GM12878 (cell line): ENCODE measurements around the gene NUMBL. TPM values are rescaled to one million over a fixed set of nuclear protein-coding genes. Genes with fewer than 3 reads are reported as not detected.
A peak's percentile ranks its signal among the peaks of the same experiment; 100 is the strongest.

ENCODE experiments used
- ATAC-seq: fragments of 200-7000 bp; cut with Tn5 transposase; 3 replicates; pipeline ENCODE4 v1.9.1; 2020; ENCODE audit warnings: mild to moderate bottlenecking, moderate library complexity
- BruUV-seq: library from RNA; stranded (reverse); fragments of 400-500 nt; replicated peaks from 2 replicates; lab custom pipeline; 2021; lab: Mats Ljungman, UMichigan
- CTCF ChIA-PET: fragments of 300-600 bp; sonication (Branson Sonifier 250); formaldehyde crosslinking; extraction: SDS; loops from one replicate; lab custom pipeline; 2021; ENCODE audit warnings: inconsistent platforms; lab: Yijun Ruan, JAX
- POLR2A ChIA-PET: fragments of 350-600 bp; formaldehyde crosslinking; extraction: SDS; loops from one replicate; lab custom pipeline; 2021; ENCODE audit warnings: inconsistent platforms; lab: Charles Lee
- RAD21 ChIA-PET: fragments of 300-600 bp; sonication (Branson Sonifier 250); formaldehyde crosslinking; loops from one replicate; lab custom pipeline; 2023; ENCODE audit warnings: antibody characterized with exemption; ENCODE audit not compliant: unreplicated experiment; lab: Charles Lee
- SMC1A ChIA-PET: fragments of 300-600 bp; sonication (Branson Sonifier 250); formaldehyde crosslinking; loops from one replicate; lab custom pipeline; 2023; ENCODE audit not compliant: unreplicated experiment, uncharacterized antibody; lab: Charles Lee
- DNase-seq: peaks from one replicate; pipeline ENCODE4 v3.0.0-alpha.2; 2011; ENCODE audit warnings: low read depth, low spot score
- FAIRE-seq: peaks from 3 replicates; lab custom pipeline; 2011; peaks lifted over from hg19 to GRCh38; lab: Jason Lieb, UNC
- H2AFZ ChIP-seq: 2 replicates; pipeline ENCODE4 v1.6.0; 2011; ENCODE audit warnings: low read depth, low read length, control low read depth; ENCODE audit not compliant: control insufficient read depth
- H3K27ac ChIP-seq: 2 replicates; pipeline ENCODE4 v1.5.1; 2011; ENCODE audit warnings: control low read depth; ENCODE audit not compliant: control insufficient read depth, insufficient read depth
- H3K27me3 ChIP-seq, 2 experiments: replicated peaks in 1 of 2; 2 replicates each; pipeline versions ENCODE4 v1.6.0 to v1.6.1; 2011; ENCODE audit warnings: low read length in 1 of 2; ENCODE audit not compliant: control insufficient read depth in 2 of 2, insufficient read depth in 2 of 2
- H3K36me3 ChIP-seq, 2 experiments: 2 replicates each; pipeline ENCODE4 v1.5.1; 2011; ENCODE audit warnings: low read length in 1 of 2; ENCODE audit not compliant: control insufficient read depth in 2 of 2, insufficient read depth in 2 of 2
- H3K4me1 ChIP-seq: 2 replicates; pipeline ENCODE4 v1.6.1; 2011; ENCODE audit warnings: mild to moderate bottlenecking, low read length, moderate library complexity, mixed read lengths; ENCODE audit not compliant: control insufficient read depth, insufficient read depth
- H3K4me2 ChIP-seq: 2 replicates; pipeline ENCODE4 v1.6.0; 2011; ENCODE audit warnings: control low read depth; ENCODE audit not compliant: control insufficient read depth, insufficient read depth
- H3K4me3 ChIP-seq: fragments of 200-600 bp; sonication (generic); 2 replicates; pipeline ENCODE4 v1.5.1; 2016
- H3K79me2 ChIP-seq: 2 replicates; pipeline ENCODE4 v1.6.0; 2011; ENCODE audit warnings: low read length; ENCODE audit not compliant: control insufficient read depth, insufficient read depth
- H3K9ac ChIP-seq: 2 replicates; pipeline ENCODE4 v1.8.0; 2011; ENCODE audit warnings: low read length, control low read depth, mixed read lengths; ENCODE audit not compliant: control insufficient read depth, insufficient read depth
- H3K9me3 ChIP-seq: replicated peaks from 3 replicates; pipeline ENCODE4 v1.5.1; 2011; ENCODE audit warnings: mild to moderate bottlenecking, low read length; ENCODE audit not compliant: control insufficient read depth, insufficient read depth
- H4K20me1 ChIP-seq: 2 replicates; pipeline ENCODE4 v1.6.0; 2011; ENCODE audit not compliant: control insufficient read depth, insufficient read depth
- CBX3 ChIP-seq: fragments of 200-600 bp; sonication (generic); IDR thresholded peaks from 2 replicates; pipeline ENCODE4 v1.6.1; 2016; ENCODE audit warnings: low read depth, borderline replicate concordance
- CHD1 ChIP-seq: IDR thresholded peaks from 2 replicates; pipeline ENCODE4 v1.6.1; 2012; ENCODE audit warnings: low read depth, low read length, improper control_type of control experiment
- CHD2 ChIP-seq: IDR thresholded peaks from 2 replicates; pipeline ENCODE4 v1.6.1; 2011; ENCODE audit warnings: low read depth, low read length, improper control_type of control experiment, borderline replicate concordance
- CREB1 ChIP-seq: IDR thresholded peaks from 2 replicates; pipeline ENCODE4 v1.6.1; 2012; ENCODE audit warnings: low read depth, mild to moderate bottlenecking, inconsistent platforms
- EGR1 ChIP-seq, 2 experiments: IDR thresholded peaks; 1 replicate in 1 of 2; 2 replicates in 1 of 2; pipeline ENCODE4 v1.6.1; 2011 to 2012; ENCODE audit warnings: low read depth in 2 of 2, low read length in 2 of 2, borderline replicate concordance in 1 of 2, mild to moderate bottlenecking in 1 of 2, moderate library complexity in 1 of 2
- HDGF ChIP-seq: fragments of 450-650 bp; IDR thresholded peaks from 2 replicates; pipeline ENCODE4 v1.6.1; 2016; ENCODE audit warnings: antibody characterized with exemption
- NFYB ChIP-seq: IDR thresholded peaks from 2 replicates; pipeline ENCODE4 v1.6.1; 2011; ENCODE audit warnings: low read depth, mild to moderate bottlenecking, low read length, improper control_type of control experiment, moderate library complexity; ENCODE audit not compliant: insufficient read depth
- SMC3 ChIP-seq: IDR thresholded peaks from 2 replicates; pipeline ENCODE4 v1.6.1; 2011; ENCODE audit warnings: low read length, improper control_type of control experiment, borderline replicate concordance
- SREBF1 ChIP-seq: IDR thresholded peaks from 2 replicates; pipeline ENCODE4 v1.6.1; 2012; ENCODE audit warnings: mild to moderate bottlenecking, low read length
- TAF1 ChIP-seq: IDR thresholded peaks from 2 replicates; pipeline ENCODE4 v1.6.1; 2011; ENCODE audit warnings: mild to moderate bottlenecking, low read depth, low read length, borderline replicate concordance
- TCF3 ChIP-seq: IDR thresholded peaks from 2 replicates; pipeline ENCODE4 v1.6.1; 2012; ENCODE audit warnings: low read depth, mild to moderate bottlenecking, low read length, borderline replicate concordance; ENCODE audit not compliant: insufficient read depth
- USF1 ChIP-seq: IDR thresholded peaks from 2 replicates; pipeline ENCODE4 v1.6.1; 2011; ENCODE audit warnings: borderline replicate concordance, low read depth, mild to moderate bottlenecking, moderate library complexity, mixed read lengths, low read length; ENCODE audit not compliant: insufficient read depth; ENCODE audit errors: extremely low read length
- WRNIP1 ChIP-seq: IDR thresholded peaks from 2 replicates; pipeline ENCODE4 v1.6.1; 2011; ENCODE audit warnings: low read depth, low read length, improper control_type of control experiment, borderline replicate concordance
- ZNF274 ChIP-seq: IDR thresholded peaks from one replicate; pipeline ENCODE4 v1.8.0; 2011; ENCODE audit not compliant: insufficient read length, insufficient read depth
- ZSCAN29 ChIP-seq: fragments of 450-650 bp; IDR thresholded peaks from 2 replicates; pipeline ENCODE4 v1.6.1; 2017; ENCODE audit warnings: mild to moderate bottlenecking, moderate library complexity
- ZZZ3 ChIP-seq: IDR thresholded peaks from 2 replicates; pipeline ENCODE4 v1.6.1; 2011; ENCODE audit warnings: low read depth; ENCODE audit not compliant: control insufficient read depth, insufficient read length
- WGBS: methylation state at CpG from one replicate; pipeline ENCODE4 v1.1.6; 2016; ENCODE audit warnings: low lambda C conversion rate; ENCODE audit not compliant: insufficient replicate concordance, insufficient coverage; ENCODE audit errors: missing lambda C conversion rate; 5-methylcytosine and 5-hydroxymethylcytosine counted together
- in situ Hi-C: fragments of 300-500 bp; cut with MboI; formaldehyde crosslinking; loops from 9 replicates; pipeline ENCODE4 v1.14.3; 2018; ENCODE audit warnings: mixed read lengths
- intact Hi-C: fragments of 100-400 bp; cut with micrococcal nuclease; formaldehyde crosslinking; loops from one replicate; pipeline ENCODE4 v1.14.2; 2022; ENCODE audit not compliant: unreplicated experiment
- polyA plus RNA-seq, 11 experiments: library from polyadenylated mRNA; depleted of rRNA in 4 of 11; unstranded in 6 of 11; stranded (reverse) in 5 of 11; fragments of >200 nt; fragmentation: Nextera tagmentation in 4 of 11; fragmentation: Illumina TruSeq in 1 of 11; extraction: Ambion mirVana in 4 of 11; extraction: Trizol in 1 of 11; gene quantifications; 1 replicate in 1 of 11; 2 replicates in 10 of 11; pipeline versions ENCODE4 v1.2.1 to v1.2.3, GENCODE V29; 2011 to 2016; ENCODE audit warnings: inconsistent platforms in 2 of 11, missing spikeins in 2 of 11, low read depth in 1 of 11
- total RNA-seq, 4 experiments: library from RNA; depleted of rRNA in 3 of 4; stranded (reverse); fragments of >200 nt in 3 of 4; fragmentation: Illumina TruSeq in 1 of 4; extraction: Trizol in 1 of 4; gene quantifications; 2 replicates each; pipeline versions ENCODE4 v1.2.1 to v1.2.3, GENCODE V29; 2013 to 2021
- TF ChIP-seq, protein P1 (sequence below): fragments of 450-650 bp; IDR thresholded peaks from 2 replicates; pipeline ENCODE4 v1.6.1; 2017; ENCODE audit warnings: mild to moderate bottlenecking, moderate library complexity

The NUMBL gene
- total and polyA plus RNA-seq, 10 of the 15 experiments (the other 5 are each of a cell fraction or from before 2014, with no cell fraction given), result 0.16 to 9.4 (median 1.9) TPM

DNA sequence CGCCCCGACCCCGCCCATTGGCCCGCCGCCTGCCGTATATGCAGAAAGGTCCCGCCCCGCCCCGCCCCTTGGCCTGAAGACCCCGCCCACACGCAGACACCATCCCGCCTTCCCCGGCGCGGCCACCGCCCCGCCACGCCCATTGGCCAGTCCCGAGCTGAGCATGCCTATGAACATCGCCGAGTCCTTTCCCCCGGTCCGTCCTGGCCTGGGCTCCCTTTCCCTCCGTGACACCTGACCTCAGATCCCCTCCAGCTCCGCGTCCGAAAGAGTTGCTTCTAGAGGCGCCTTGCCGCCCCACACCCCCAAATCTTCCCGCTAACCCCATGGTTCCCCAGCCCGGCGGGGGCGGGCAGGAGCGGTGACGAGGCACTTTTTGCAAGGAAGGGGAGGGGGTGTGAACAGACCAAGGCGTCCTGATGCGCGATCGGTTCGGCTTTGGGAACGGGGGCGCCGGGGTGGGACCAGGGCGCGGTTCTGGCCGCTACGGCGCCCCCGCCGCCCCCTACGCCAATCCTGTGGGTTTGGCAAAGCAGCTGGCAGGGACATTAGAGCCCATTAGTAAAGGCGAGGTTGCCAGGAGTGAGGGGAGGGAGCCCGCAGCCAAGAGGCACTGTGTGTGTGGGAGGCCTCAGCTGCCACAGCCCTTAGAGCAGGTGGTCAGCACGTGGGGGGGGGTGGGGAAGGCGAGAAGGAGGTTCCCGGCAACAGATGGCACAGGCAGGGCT lies 406 bp upstream of the NUMBL start:
- DNase-seq, result peak; percentile 53
- H3K4me1 ChIP-seq, result peaks cover 26% of the 10 kb centered on the region
- H2AFZ ChIP-seq, result peak overlapping the region; percentile 81
- no peaks in the 10 kb centered on the region for H3K79me2 ChIP-seq
- in situ Hi-C loops (no loop called here), intact Hi-C loops (no loop called here)
- WGBS, result 1% methylated on average over 40 of the region's 56 CpGs
- no peaks in the 10 kb centered on the region for H3K9me3 ChIP-seq
- ChIA-PET CTCF (interaction anchor here (0.9 to 1.4 kb wide), 3 partner anchors 28 to 129 kb away, joined by 3 to 4 read pairs (median 4); partner anchors contain the start of gene RAB4B), POLR2A (interaction anchor here (0.5 to 1.9 kb wide), 10 partner anchors 23 to 108 kb away, joined by 3 to 10 read pairs (median 6); partner anchors contain the start of genes ACTMAP, EGLN2 and SNRPA), RAD21 (interaction anchor here (0.7 to 1.7 kb wide), 9 partner anchors 16 to 573 kb away, joined by 3 to 6 read pairs (median 4); partner anchors contain the start of genes ACTMAP, EGLN2, RAB4B and SNRPA), SMC1A (interaction anchor here (0.7 to 1.3 kb wide), 3 partner anchors 88 to 129 kb away, joined by 3 to 4 read pairs (median 4); no protein-coding TSS in a partner anchor)
- no TSS peak for BruUV-seq
- peak overlapping the region; percentile 72 for H3K27ac ChIP-seq
- FAIRE-seq, result peak; percentile 87
- peak overlapping the region; percentile 95 for H3K4me2 ChIP-seq
- H3K27me3 ChIP-seq, result no peaks in the 10 kb centered on the region
- no peaks in the 10 kb centered on the region; a peak in 1 of 4 replicates for H3K36me3 ChIP-seq
- peak; percentile 91 for ATAC-seq
- no peaks in the 10 kb centered on the region for H4K20me1 ChIP-seq
- peak overlapping the region; percentile 92 for H3K4me3 ChIP-seq
- peak overlapping the region; percentile 69; the same call in 1 of the 2 replicates for H3K9ac ChIP-seq
- TF ChIP-seq, protein P1, sequence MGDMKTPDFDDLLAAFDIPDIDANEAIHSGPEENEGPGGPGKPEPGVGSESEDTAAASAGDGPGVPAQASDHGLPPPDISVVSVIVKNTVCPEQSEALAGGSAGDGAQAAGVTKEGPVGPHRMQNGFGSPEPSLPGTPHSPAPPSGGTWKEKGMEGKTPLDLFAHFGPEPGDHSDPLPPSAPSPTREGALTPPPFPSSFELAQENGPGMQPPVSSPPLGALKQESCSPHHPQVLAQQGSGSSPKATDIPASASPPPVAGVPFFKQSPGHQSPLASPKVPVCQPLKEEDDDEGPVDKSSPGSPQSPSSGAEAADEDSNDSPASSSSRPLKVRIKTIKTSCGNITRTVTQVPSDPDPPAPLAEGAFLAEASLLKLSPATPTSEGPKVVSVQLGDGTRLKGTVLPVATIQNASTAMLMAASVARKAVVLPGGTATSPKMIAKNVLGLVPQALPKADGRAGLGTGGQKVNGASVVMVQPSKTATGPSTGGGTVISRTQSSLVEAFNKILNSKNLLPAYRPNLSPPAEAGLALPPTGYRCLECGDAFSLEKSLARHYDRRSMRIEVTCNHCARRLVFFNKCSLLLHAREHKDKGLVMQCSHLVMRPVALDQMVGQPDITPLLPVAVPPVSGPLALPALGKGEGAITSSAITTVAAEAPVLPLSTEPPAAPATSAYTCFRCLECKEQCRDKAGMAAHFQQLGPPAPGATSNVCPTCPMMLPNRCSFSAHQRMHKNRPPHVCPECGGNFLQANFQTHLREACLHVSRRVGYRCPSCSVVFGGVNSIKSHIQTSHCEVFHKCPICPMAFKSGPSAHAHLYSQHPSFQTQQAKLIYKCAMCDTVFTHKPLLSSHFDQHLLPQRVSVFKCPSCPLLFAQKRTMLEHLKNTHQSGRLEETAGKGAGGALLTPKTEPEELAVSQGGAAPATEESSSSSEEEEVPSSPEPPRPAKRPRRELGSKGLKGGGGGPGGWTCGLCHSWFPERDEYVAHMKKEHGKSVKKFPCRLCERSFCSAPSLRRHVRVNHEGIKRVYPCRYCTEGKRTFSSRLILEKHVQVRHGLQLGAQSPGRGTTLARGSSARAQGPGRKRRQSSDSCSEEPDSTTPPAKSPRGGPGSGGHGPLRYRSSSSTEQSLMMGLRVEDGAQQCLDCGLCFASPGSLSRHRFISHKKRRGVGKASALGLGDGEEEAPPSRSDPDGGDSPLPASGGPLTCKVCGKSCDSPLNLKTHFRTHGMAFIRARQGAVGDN, result peak; percentile 60; the same call in 1 of the 2 replicates
- 0 out of 2 replicates have a peak, but pooled peaks have one; percentile 11 for TF ChIP-seq CHD2
- no peak for TF ChIP-seq ZSCAN29
- no peak for TF ChIP-seq CHD1
- TF ChIP-seq NFYB, result peak; percentile 79; the same call in 1 of the 2 replicates
- TF ChIP-seq EGR1 (IDR thresholded peaks at IDR 0.05; ENCODE audit: borderline replicate concordance in 1 of 2, low read depth in 2 of 2, low read length in 2 of 2), result peak in 1 of 2 experiments; percentile 84; a peak in 2 of 3 replicates
- TF ChIP-seq TCF3, result peak; percentile 92; the same call in 1 of the 2 replicates
- TF ChIP-seq USF1, result peak; percentile 10
- TF ChIP-seq CBX3, result no peak
- TF ChIP-seq SREBF1, result no peak
- TF ChIP-seq TAF1, result no peak
- no peak for TF ChIP-seq ZZZ3
- no peak for TF ChIP-seq SMC3
- no peak for TF ChIP-seq ZNF274
- TF ChIP-seq HDGF, result peak; percentile 79; the same call in 1 of the 2 replicates
- TF ChIP-seq CREB1, result peak; percentile 50; the same call in 1 of the 2 replicates
- TF ChIP-seq WRNIP1, result no peak
